GM18511 (cell line): ENCODE data around the gene AREG.

Experiments used
- ATAC-seq: cut with Tn5 transposase; IDR thresholded peaks from one replicate; pipeline ENCODE4 v1.9.1; 2021; ENCODE audit warnings: mild to moderate bottlenecking, moderate library complexity; ENCODE audit not compliant: unreplicated experiment

AREG gene

DNA sequence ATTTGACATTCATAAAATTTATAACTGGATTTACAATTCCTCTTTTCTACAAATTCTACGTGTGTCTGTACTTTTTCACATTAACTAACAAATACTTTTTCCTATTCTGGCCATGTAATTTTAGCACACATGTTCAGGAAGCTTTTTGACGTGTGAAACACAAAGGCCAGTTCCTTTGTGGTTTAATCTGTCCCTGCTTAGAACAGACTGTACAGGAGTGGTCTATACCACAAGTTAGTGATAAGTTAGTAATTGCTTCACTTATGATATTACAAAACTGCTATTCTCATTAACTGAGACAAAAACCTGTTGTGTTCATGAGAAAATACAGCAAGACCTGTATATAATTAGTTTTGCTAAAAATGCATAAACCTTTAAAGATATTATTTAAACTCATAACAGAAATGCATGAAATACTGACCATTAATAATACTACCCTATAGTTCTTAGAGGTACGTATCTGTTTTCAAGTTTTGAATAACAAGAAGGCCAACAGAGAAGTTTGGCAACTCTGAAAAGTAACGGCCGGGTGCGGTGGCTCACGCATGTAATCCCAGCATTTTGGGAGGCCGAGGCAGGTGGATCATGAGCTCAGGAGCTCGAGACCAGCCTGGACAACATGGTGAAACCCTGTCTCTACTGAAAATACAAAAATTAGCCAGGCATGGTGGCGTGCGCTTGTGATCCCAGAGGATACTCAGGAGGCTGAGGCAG is 13.7 kb upstream of the AREG start:
- ATAC-seq = peak; percentile 93

DNA sequence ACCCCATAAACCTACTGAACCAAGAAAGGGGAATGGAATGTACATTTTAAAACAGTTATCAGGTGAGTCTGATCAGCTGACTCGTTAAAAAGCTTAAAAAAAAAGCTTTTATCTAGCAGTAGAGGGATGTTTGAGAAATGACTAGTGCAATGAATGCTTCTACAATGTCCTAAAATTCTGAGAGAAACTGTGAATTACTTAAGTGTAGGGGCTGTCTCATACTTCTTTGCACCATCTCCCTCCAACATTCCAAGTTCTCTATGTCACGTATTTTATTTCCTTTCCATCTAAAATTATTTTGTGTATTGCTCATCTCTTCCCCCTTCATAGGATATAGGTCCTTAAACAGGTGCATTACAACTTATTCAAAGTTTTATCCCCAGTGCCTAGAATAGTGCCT is 11.9 kb upstream of the AREG start:
- ATAC-seq = no peak

DNA sequence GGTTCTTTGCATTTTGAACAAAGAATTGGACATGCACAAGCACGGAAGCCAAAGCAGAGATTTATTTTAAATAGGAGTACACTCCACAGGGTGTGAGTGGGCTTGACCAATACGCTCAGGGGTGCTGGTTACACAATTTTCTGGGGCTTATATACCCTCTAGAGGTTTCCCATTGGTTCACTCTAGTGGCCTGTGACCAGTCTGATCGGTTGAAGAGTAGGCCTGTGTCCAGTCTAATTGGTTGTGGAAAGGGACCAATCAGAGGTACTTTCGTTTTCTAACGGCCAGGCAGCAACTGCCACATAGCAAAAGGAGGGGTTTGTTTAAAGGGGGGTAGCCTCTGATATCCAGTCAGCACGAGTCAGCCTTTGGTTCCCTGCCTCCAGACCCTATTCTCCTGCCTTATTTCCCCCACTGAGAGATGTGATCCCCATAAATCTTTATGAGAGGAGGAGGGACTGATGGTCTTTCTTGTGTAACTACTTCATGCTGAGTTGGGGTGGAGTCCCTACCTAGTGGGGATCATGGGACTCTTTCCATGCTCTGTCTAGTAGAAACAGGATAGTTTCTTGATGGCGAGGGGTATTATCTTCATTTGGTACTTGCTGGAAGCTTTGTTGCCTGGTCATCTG is 11.3 kb upstream of the AREG start:
- ATAC-seq = no peak

DNA sequence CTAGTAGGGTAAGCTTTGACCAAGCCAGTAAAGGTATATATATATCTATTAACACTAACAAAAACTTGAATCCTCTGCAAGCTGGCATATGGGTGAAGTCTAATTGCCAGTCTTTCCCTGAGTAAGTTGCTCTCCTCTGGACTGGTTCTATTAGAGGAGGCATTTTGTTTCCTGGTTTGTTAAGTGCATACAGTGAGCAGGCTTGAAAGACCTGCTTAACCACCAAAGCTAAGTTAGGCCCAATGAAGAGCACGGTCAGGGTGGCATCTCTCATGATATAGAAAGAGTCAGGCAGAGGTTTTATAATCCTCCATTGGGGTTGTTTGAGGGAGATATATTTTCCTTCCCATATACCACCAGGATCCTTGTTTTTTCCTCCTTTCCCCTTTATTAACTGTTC is 9.6 kb upstream of the AREG start:
- ATAC-seq = no peak

DNA sequence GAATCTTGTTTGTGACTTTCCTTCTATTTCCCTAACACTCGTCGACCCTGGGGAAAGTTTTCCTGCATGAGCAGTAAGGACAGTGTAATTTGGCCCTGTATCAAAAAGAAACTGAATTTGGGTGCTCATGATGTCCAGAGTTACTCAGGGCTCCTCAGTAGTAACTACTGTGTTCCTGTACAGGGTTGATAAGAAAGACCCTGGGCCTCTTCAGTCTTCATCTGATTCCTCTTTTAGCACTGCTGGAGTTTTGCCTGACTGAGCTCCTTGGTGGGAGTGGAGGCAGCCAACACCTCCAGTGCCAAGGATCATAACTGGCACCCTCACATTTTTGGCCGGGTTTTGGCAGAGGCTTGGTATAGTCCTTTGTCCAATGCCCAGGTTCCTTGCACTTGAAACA is 7.1 kb upstream of the AREG start:
- ATAC-seq = no peak

DNA sequence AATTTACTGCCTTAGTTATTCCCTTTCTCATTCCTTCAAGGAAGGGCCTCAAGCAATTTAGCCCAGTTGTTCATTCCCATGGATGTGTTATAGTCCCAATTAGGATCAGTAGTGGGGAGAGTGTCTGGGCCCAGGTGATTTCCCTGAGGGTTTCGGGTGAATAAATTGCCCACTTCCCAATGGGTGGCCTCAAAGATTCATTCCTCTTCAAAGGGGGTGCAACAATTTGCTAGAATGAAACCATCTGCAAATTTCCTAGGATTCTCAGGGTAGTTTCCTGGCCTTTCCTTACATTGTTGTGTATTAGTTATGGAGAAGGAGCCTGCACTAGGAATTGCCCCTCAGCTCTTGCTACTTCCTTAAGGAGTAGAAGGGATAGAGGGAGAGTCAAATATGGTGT is 6.3 kb upstream of the AREG start:
- no peak for ATAC-seq

DNA sequence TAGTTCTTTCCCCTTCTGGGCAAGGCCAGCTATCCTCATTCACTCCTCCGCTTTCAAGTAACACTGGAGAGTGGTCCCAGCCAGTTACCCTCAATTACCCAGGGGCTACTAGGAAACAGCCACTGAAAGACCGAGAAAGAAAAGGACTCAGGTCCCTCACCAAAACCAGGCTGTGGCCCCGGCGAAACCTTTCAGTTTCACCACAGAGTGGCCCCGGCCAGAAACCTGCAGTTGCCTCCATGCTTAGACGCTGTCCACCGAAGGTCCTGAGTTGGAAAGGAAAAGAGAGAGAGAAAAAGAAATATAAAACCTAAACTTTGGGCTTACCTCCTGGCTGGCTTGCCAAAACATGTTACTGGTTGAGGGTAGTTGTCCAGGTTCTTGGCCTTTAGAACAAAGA is 5.0 kb upstream of the AREG start:
- ATAC-seq = no peak

DNA sequence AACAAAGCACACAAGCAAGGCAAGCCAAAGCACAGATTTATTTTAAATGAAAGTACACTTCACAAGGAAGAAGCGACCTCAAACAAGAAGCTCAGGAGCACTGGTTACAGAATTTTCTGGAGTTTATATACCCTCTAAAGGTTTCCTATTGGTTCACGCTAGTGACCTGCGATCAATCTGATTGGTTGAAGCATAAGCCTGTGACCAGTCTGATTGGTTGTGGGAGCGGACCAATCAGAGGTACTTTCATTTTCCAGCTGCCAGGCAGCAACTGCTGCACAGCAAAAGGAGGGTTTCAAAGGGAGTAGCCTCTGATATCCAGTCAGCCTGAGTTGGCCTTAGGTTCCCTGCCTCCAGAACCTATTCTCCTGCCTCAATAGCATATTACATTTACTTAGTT is 4.6 kb upstream of the AREG start:
- no peak for ATAC-seq

DNA sequence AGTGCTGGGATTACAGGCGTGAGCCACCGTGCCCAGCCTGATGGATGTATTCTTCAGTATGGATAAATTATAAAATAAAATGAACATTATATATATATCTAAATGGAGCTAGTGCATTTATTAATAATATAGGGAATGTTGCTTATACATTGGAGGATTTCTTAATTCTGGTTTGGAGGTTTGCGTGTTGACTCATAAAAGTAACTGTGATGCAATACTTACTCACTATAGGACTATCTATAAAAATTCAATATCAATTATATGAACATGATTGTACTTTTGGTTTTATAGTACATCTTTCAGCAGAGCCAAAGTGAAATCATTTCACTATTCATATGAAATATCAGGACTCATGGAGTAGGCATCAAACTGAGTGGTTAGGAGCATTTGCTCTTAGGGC is 3.2 kb upstream of the AREG start:
- ATAC-seq = no peak

DNA sequence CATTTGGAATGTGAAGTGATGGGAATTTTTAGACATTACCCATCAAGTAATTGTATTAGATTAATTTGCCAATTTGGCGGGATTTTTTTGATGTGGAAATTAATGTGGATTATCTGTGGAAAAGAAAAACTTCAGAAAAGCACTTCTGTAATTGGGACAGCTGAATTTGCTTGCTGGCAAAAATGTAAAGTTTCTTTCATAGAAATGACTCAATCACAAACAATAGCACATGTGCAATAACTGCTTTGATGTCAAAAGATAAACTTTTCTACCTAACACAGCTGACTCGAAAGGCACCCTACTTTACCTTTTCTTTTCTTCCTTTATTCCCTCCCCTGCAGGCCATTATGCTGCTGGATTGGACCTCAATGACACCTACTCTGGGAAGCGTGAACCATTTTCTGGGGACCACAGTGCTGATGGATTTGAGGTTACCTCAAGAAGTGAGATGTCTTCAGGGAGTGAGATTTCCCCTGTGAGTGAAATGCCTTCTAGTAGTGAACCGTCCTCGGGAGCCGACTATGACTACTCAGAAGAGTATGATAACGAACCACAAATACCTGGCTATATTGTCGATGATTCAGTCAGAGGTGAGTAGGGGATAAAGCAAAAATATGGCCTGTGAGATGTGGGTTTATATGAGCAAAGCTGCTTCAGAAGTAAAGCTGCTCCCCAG is 1.4 kb downstream of the AREG start:
- ATAC-seq = no peak

DNA sequence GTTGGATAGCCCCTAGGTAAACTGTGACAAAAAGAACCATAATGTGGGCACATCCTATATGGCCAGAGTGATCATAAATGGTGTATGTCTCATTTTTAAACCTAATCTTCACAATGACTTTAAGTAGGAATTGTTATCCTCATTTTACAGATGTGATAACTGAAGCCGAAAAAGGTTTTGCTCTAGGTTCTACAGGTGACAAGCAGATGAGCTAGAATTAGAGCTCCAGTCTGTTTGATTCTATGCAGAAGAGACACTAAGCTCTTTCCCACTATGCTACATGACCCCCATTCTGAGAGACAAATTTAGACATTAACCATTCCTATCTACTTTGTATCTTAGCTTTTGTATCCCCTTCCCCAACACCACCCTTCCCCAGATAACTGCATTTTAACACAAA is 2.0 kb downstream of the AREG start:
- ATAC-seq = no peak

DNA sequence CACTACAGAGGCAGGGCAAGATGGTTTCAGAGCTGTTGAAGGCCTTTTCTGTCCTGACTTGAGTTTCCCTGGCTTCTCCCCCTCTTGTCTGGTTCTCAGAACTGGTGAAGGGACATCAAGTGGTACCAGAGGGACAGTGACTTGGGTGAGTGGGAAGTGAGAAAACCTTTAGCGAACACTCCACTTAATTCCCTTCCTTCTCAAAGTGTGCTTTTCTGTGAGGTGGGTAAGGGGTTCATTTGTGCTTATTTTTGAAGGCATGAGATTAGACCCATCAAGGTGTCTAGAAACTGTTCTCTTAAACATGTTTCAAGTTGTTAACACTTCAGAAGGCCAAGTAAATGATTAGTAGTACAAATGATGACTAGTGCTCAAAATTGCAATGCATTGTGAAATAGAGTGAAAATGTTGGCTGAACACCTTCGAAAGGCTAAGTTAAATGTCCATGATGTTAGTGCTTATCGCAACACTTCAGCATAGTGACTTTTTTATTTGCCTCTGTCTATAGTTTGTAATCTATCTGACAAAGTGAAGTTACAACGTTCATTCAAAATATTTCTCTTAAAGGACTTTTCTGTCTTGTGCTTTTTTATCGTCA is 2.8 kb downstream of the AREG start:
- ATAC-seq = no peak

DNA sequence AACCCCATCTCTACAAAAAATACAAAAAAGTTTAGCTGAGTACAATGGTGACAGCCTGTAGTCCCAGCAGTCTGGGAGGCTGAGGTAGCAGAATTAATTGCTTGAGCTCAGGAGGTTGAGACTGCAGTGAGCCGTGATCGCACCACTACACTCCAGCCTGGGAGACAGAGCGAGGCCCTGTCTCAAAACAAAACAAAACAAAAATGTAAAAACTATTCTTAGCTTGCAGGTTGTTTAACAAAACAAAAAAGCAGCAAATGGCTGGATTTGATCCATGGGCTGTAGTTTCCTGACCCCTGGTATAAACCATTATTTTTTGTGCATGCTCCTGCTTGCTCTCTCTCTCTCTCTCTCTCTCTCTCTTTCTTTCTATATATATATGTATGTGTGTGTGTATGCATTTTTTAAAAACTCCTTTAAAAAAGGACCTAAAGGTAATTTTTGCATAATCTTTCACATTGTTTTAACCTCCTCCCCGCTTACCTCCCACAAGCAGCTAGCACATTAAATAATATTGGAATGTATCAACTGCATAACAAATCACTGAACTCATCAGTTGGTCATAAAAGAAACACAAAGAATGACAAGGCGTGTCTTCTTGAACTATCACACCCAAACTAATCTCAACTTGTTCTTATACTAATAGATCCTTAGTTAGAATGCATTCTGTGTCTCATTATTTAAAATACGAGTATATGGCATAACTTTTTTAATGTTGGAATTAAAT is 4.8 kb downstream of the AREG start:
- ATAC-seq = no peak

DNA sequence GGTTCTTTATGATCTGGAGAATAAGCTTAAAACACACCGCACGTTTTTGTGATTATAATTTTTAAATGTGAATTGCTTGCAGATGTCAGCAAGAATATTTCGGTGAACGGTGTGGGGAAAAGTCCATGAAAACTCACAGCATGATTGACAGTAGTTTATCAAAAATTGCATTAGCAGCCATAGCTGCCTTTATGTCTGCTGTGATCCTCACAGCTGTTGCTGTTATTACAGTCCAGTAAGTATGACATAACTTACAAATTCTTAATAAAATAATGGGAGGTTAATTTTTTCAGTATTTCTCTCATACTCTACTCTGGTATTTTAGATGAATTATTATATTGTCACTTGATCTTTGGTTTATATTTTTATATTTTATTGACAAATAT is 5.4 kb downstream of the AREG start:
- no peak for ATAC-seq

DNA sequence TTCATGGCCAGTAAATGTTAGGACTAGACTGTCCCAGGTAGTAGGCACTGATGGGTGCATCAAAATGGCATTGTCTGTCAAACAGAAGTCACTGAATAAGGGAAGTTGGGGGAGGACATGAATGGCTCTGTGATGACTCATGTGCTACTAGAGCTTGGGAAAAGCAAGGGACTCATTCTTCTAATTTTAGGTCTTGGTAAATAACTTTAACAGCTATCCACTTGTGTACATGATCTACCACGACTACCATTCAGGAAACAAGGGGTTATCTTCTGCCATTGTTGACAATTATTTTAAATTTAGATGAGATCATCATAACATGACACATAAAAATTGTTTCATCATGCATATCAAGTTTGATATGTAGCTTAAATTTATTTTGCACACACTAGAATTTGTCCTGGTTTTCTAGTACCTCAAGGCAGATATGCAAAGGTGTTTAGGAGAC is 6.3 kb downstream of the AREG start:
- no peak for ATAC-seq

DNA sequence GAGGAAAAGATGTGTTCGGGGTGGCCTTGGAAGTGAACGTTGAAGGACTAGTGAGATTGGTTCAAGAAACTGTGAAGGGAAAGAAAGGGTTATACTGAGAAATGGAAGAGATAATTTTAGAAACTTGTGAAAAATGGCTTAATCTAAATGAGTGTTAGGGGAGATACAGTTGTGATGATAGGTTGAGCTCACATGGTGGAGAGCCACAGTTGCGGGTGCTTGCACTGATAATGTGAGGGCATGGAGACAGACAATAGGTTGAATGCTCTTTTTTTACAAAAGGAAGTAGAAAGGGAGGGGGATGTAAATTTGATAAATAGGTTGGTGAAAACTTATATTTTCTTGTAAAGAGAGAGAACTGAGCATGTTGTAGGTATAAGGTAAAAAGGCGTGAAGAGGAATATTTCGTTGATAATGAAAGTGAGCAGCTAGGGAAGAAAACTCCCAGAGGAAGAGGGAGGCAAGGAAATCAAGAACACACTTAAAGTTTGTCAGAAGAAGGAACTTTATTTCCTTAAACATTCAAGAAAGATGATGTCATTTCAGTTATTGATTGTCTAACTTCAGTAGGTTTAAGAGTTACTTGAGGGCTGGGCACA is 8.2 kb downstream of the AREG start:
- no peak for ATAC-seq

DNA sequence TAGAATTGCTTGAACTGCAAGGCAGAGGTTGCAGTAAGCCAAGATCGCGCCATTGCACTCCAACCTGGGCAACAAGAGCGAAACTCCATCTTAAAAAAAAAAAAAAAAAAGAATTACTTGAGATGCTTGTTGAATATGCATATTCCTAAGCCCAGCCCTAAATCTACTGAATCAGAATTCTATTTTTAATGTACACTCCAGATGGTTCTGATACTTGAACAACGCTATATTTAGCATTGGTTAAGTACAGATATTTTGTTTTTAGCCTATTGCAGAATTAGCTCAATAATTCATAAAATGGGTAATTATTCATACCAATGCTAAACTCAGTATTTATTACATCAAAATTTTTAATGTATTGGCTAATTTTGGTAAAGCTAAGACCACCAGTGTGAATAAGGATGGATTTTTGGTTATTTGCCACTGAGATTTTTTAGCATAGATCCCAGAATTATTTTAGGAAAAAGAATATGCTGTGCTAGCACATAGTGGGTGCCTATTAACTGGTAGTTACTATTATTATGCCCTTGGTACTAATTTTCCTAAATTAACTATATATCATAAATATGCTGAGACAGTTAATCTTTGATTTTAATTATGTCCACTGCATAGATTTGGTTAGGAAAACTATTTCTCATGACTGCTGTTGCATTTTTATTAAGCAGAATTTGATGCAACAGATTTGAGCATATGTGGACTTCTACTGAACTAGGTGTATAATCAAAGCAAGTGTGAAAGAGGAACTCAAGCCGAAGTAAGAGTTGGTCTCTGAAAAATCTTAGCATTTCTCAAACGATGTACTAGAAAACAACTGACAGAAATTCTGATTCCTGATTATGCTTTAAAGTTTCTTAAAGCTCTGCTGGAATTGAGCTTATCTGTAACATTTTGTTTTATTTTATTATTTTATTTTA is 9.2 kb downstream of the AREG start:
- ATAC-seq = no peak

DNA sequence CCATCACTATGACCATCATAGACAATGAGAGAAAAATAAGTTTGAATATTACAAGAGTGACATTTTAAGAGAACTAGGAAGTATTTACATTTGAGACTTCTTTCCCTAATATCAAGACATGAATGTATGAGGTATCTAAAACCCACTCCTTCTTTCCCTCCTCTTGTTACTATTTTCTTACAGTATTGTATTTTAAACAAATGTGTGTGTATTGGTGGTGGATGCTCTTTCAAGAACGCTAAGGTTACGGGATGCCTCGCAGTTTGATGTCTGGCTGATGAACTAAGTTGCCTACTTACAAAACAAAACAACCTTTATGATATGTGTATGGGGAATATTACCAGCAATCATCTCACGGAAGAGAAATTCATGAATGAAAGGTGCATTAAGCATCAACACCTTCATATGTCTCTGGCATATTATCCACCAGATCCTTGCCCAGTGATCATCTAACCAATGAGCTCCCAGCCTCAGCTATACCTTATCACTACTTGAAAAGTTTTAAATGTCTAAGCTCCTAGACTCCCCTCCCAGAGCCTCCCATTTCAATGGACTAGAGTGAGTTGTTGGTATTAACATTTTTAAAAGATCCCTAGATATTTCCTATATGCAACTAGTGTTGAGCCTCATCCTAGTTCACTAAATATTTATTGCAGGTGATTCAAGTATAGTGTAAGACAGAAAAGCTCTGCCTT is 10.6 kb downstream of the AREG start:
- ATAC-seq = no peak

DNA sequence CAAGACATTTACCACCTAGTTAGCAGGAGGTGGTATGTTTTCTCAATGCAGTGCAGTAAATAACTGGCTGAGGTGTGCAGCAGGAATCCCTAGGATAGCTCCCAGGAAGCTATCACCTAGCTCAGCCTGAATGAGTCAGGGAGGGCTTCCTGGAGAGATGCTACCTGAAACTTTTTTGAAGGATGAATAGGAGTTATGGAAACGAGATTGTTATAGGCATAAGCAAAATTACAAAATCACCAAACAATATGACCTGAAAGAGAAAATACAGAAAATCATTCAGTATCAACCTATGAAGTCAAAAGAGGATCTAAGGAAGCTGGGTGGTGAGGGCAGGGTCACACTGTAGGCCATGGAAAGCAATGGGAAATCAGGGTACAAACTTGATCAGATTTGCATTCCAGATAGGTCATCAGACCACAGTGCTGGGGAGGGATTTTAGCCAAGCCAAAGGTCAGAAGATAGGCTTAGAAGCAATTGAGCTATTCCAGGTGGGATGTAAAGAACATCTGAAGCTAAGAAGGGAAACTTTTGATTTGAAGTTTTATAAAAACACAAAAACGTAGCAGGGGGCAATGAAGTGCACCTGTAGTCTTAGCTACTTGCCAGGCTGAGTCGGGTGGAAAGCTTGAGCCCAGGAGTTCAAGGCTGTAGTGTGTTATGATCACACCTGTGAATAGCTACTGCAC is 11.3 kb downstream of the AREG start:
- no peak for ATAC-seq
